KG1 (cell line): ENCODE data around the gene MRPS10.
A peak's percentile ranks its signal among the peaks of the same experiment; 100 is the strongest.
"Not testable (repeated sequence)": the region's sequence is repeated elsewhere in the genome, so short reads cannot be mapped to it uniquely, and the experiment has no call there.

ENCODE experiments used
- DNase-seq: peaks from one replicate; lab custom pipeline; 2025; lab: John Stamatoyannopoulos, UW

The MRPS10 gene

GRCh38 chr6:42176981-42177380, 40.7 kb downstream of the MRPS10 start:
- no peak for DNase-seq

GRCh38 chr6:42175860-42176259, 41.8 kb downstream of the MRPS10 start:
- no peak for DNase-seq

GRCh38 chr6:42173101-42173500, 44.6 kb downstream of the MRPS10 start, which contains the start of gene GUCA1A:
GUCA1A (plus strand) TSS chr6:42173364; CDS start chr6:42173614, 250 bp downstream.
- no peak for DNase-seq

GRCh38 chr6:42171813-42172581, 45.7 kb downstream of the MRPS10 start:
- no peak for DNase-seq

GRCh38 chr6:42169780-42170179, 47.9 kb downstream of the MRPS10 start:
- DNase-seq, result not testable (repeated sequence)

- DNase-seq, result no peak
Observed at GRCh38 chr6:42168650-42169049, 49.0 kb downstream of the MRPS10 start.

- peak; percentile 83 for DNase-seq
Observed at GRCh38 chr6:42166444-42167141, 51.1 kb downstream of the MRPS10 start.

GRCh38 chr6:42165016-42165415, 52.6 kb downstream of the MRPS10 start:
- no peak for DNase-seq

GRCh38 chr6:42163981-42164380, 53.7 kb downstream of the MRPS10 start:
- no peak for DNase-seq

- DNase-seq, result no peak
Observed at GRCh38 chr6:42162812-42163211, 54.8 kb downstream of the MRPS10 start.

- no peak for DNase-seq
Observed at GRCh38 chr6:42162384-42162783, 55.3 kb downstream of the MRPS10 start.

- no peak for DNase-seq
Observed at GRCh38 chr6:42159431-42160024, 58.1 kb downstream of the MRPS10 start.

GRCh38 chr6:42158631-42159030, 59.0 kb downstream of the MRPS10 start:
- no peak for DNase-seq

GRCh38 chr6:42158011-42158410, 59.6 kb downstream of the MRPS10 start:
- DNase-seq, result no peak
